Astrocyte (in vitro differentiated cells and primary cell): ENCODE measurements around the gene HOXD12. TPM values are rescaled to one million over a fixed set of nuclear protein-coding genes. Genes with fewer than 3 reads are reported as not detected.

Experiments used
- DNase-seq: peaks from one replicate; pipeline ENCODE4 v3.0.0-alpha.2; 2010; ENCODE audit warnings: low read depth
- FAIRE-seq: peaks from 2 replicates; lab custom pipeline; 2011; peaks lifted over from hg19 to GRCh38; lab: Jason Lieb, UNC
- H2AFZ ChIP-seq: 2 replicates; pipeline ENCODE4 v1.6.0; 2012; ENCODE audit warnings: low read depth, low read length, inconsistent platforms
- H3K27ac ChIP-seq: 2 replicates; pipeline ENCODE4 v1.5.1; 2011; ENCODE audit warnings: low read depth, low read length, inconsistent platforms
- H3K27me3 ChIP-seq: 2 replicates; pipeline ENCODE4 v1.6.0; 2011; ENCODE audit warnings: low read length, inconsistent platforms; ENCODE audit not compliant: insufficient read depth
- H3K36me3 ChIP-seq: 2 replicates; pipeline ENCODE4 v1.5.1; 2011; ENCODE audit warnings: low read length, inconsistent platforms; ENCODE audit not compliant: insufficient read depth
- H3K4me1 ChIP-seq: 2 replicates; pipeline ENCODE4 v1.5.1; 2011; ENCODE audit warnings: low read length, inconsistent platforms; ENCODE audit not compliant: insufficient read depth
- H3K4me2 ChIP-seq: 2 replicates; pipeline ENCODE4 v1.6.0; 2012; ENCODE audit warnings: low read length, inconsistent platforms
- H3K4me3 ChIP-seq: 2 replicates; pipeline ENCODE4 v1.5.1; 2011; ENCODE audit warnings: low read depth, mild to moderate bottlenecking, low read length, inconsistent platforms; ENCODE audit not compliant: insufficient read depth
- H3K79me2 ChIP-seq: 2 replicates; pipeline ENCODE4 v1.6.0; 2012; ENCODE audit warnings: mild to moderate bottlenecking, low read length, inconsistent platforms; ENCODE audit not compliant: insufficient read depth
- H3K9ac ChIP-seq: 2 replicates; pipeline ENCODE4 v1.6.0; 2012; ENCODE audit warnings: mild to moderate bottlenecking, low read length, inconsistent platforms
- H3K9me3 ChIP-seq: 2 replicates; pipeline ENCODE4 v1.5.1; 2012; ENCODE audit warnings: low read depth, mild to moderate bottlenecking, low read length, inconsistent platforms; ENCODE audit not compliant: insufficient read depth
- H4K20me1 ChIP-seq: 2 replicates; pipeline ENCODE4 v1.6.0; 2012; ENCODE audit warnings: low read length, inconsistent platforms; ENCODE audit not compliant: insufficient read depth
- H3K27ac Mint-ChIP-seq: one replicate; pipeline ENCODE4 v1.8.0; 2021; ENCODE audit warnings: mild to moderate bottlenecking, mixed read lengths; ENCODE audit not compliant: unreplicated experiment
- H3K27me3 Mint-ChIP-seq: one replicate; pipeline ENCODE4 v1.8.0; 2021; ENCODE audit warnings: low read depth, mixed read lengths; ENCODE audit not compliant: unreplicated experiment
- H3K36me3 Mint-ChIP-seq: one replicate; pipeline ENCODE4 v1.8.0; 2021; ENCODE audit warnings: low read depth, mixed read lengths; ENCODE audit not compliant: unreplicated experiment
- H3K4me1 Mint-ChIP-seq: one replicate; pipeline ENCODE4 v1.8.0; 2021; ENCODE audit warnings: low read depth, mixed read lengths; ENCODE audit not compliant: unreplicated experiment
- H3K4me3 Mint-ChIP-seq: one replicate; pipeline ENCODE4 v1.8.0; 2021; ENCODE audit warnings: mild to moderate bottlenecking, moderate library complexity, mixed read lengths; ENCODE audit not compliant: unreplicated experiment
- H3K9me3 Mint-ChIP-seq: one replicate; pipeline ENCODE4 v1.8.0; 2021; ENCODE audit warnings: mild to moderate bottlenecking, mixed read lengths; ENCODE audit not compliant: unreplicated experiment
- EZH2 ChIP-seq: IDR thresholded peaks from 2 replicates; pipeline ENCODE4 v1.6.1; 2012; ENCODE audit warnings: mild to moderate bottlenecking, low read length, inconsistent platforms; ENCODE audit not compliant: insufficient read depth
- total RNA-seq: library from RNA; stranded (reverse); gene quantifications from 2 replicates; pipeline ENCODE4 v1.2.1, GENCODE V29; 2021
- TF ChIP-seq, protein P1 (sequence below): IDR thresholded peaks from 2 replicates; pipeline ENCODE4 v1.5.1; 2011; ENCODE audit warnings: low read depth, mild to moderate bottlenecking, inconsistent platforms, low read length, moderate library complexity; ENCODE audit not compliant: insufficient read depth

Gene HOXD12
- total RNA-seq, 1 donor from 2014 or later: not detected

DNA sequence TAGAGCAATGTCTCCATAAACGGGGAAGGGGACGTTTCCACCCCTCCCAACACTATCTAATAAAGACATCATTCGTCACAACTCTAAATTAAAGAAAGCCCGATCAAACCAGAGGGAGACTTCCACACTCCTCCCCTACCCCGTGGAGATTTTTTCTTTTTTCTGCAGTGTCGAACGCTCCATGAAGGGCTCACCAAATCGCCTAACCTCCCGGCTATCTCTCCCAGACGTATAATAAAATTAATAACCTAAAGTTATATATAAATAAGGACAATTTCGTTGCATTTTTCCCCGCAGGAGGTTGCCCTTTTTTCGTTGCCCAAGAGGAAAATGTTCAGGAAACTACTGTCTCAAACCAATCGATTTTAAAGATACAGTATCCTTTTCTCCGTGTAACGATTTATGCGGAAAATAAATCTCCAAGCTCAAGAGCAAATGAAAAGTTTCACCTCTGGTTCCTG lies 18.2 kb upstream of the HOXD12 start:
- H3K4me3 Mint-ChIP-seq: no peak overlapping the region
- H3K4me1 Mint-ChIP-seq: peaks cover 5% of the 10 kb centered on the region
- Histone ChIP-seq H4K20me1 (peaks cover 20% of the 10 kb centered on the region), H3K9ac (no peak overlapping the region), H3K79me2 (no peaks in the 10 kb centered on the region), H3K4me2 (no peak overlapping the region), H3K9me3 (peaks cover 3% of the 10 kb centered on the region), H2AFZ (no peak overlapping the region), H3K4me3 (no peak overlapping the region), H3K36me3 (no peaks in the 10 kb centered on the region), H3K4me1 (peaks cover 3% of the 10 kb centered on the region), H3K27me3 (peaks cover 88% of the 10 kb centered on the region), H3K27ac (no peak overlapping the region)
- H3K27ac Mint-ChIP-seq: peak overlapping the region; percentile 81
- H3K9me3 Mint-ChIP-seq: peaks cover 34% of the 10 kb centered on the region
- FAIRE-seq (no peak), DNase-seq (no peak)
- TF ChIP-seq EZH2: no peak
- TF ChIP-seq, protein P1, sequence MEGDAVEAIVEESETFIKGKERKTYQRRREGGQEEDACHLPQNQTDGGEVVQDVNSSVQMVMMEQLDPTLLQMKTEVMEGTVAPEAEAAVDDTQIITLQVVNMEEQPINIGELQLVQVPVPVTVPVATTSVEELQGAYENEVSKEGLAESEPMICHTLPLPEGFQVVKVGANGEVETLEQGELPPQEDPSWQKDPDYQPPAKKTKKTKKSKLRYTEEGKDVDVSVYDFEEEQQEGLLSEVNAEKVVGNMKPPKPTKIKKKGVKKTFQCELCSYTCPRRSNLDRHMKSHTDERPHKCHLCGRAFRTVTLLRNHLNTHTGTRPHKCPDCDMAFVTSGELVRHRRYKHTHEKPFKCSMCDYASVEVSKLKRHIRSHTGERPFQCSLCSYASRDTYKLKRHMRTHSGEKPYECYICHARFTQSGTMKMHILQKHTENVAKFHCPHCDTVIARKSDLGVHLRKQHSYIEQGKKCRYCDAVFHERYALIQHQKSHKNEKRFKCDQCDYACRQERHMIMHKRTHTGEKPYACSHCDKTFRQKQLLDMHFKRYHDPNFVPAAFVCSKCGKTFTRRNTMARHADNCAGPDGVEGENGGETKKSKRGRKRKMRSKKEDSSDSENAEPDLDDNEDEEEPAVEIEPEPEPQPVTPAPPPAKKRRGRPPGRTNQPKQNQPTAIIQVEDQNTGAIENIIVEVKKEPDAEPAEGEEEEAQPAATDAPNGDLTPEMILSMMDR: no peak
- peaks cover 79% of the 10 kb centered on the region for H3K27me3 Mint-ChIP-seq
- peaks cover 4% of the 10 kb centered on the region for H3K36me3 Mint-ChIP-seq

DNA sequence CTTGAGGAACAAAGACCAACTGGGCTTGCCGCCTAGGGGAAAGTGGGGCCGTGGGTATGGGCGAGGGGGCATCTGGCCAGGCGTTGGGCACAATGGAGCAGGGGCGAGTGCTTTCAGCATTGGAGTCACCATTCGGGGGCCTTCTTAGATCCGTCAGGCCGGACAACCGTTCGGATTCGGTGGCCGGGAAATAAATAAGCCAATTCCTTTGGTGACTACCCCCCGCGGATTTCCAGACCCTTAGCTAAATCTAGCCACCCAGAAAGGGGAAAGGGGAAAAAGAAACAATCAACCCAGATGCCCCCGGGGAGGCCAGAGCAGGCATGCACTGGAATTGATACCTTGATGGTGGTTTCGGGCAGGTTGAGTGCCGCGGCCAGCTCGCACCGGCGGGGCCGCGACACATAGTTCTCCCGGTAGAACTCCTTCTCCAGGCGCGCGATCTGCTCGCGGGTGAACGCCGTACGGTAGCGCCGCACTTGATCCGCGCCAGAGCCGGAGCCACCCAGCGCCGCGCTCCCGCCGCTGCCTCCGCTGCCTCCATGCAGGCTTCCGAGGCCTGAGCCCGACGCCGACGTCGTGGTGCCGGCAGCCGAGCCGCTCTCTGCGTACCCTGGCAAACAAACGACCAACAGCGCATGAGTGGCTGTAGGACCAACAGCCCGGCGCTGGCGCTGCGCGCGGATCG lies 17.6 kb upstream of the HOXD12 start:
- no peak overlapping the region for H3K4me2 ChIP-seq
- no peak overlapping the region for H3K9ac ChIP-seq
- no peak overlapping the region for H3K4me3 ChIP-seq
- H3K36me3 ChIP-seq: no peaks in the 10 kb centered on the region
- peak overlapping the region; percentile 81 for H3K27ac Mint-ChIP-seq
- TF ChIP-seq EZH2: peak; percentile 97
- TF ChIP-seq, protein P1: no peak
- H2AFZ ChIP-seq: no peak overlapping the region
- no peaks in the 10 kb centered on the region for H3K79me2 ChIP-seq
- peaks cover 88% of the 10 kb centered on the region for H3K27me3 ChIP-seq
- H3K36me3 Mint-ChIP-seq: peaks cover 5% of the 10 kb centered on the region
- H3K27ac ChIP-seq: no peak overlapping the region
- H3K27me3 Mint-ChIP-seq: peaks cover 79% of the 10 kb centered on the region
- H4K20me1 ChIP-seq: peaks cover 20% of the 10 kb centered on the region
- FAIRE-seq (no peak), DNase-seq (no peak)
- peaks cover 3% of the 10 kb centered on the region for H3K4me1 ChIP-seq
- peaks cover 36% of the 10 kb centered on the region for H3K9me3 Mint-ChIP-seq
- peaks cover 5% of the 10 kb centered on the region for H3K4me1 Mint-ChIP-seq
- H3K9me3 ChIP-seq: peaks cover 3% of the 10 kb centered on the region
- H3K4me3 Mint-ChIP-seq: no peak overlapping the region

DNA sequence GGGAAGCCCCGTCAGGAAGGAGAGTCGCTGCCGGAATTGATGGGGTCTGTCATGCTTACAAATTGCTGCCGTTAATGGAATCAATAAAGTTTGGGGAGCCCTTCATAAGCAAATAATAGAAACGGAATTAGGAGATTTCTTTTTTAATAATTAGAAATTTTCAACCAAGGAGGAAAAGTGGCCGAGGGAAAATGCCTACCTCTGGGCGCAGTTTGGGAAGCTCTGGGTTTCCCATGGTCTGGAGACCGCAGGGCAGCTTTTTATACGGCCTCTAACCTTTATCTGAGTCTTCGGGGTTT lies 17.1 kb upstream of the HOXD12 start:
- Histone ChIP-seq H3K4me2 (no peak overlapping the region), H3K4me3 (no peak overlapping the region)
- peaks cover 5% of the 10 kb centered on the region for H3K4me1 Mint-ChIP-seq

More for the DNA sequence above, 17.1 kb upstream of the HOXD12 start:
- H4K20me1 ChIP-seq: peaks cover 20% of the 10 kb centered on the region
- TF ChIP-seq, protein P1: no peak
- no peak for TF ChIP-seq EZH2
- peaks cover 90% of the 10 kb centered on the region for H3K27me3 ChIP-seq
- no peak for DNase-seq
- H3K79me2 ChIP-seq: no peaks in the 10 kb centered on the region
- no peak overlapping the region for H2AFZ ChIP-seq
- Mint-ChIP-seq H3K27me3 (peaks cover 79% of the 10 kb centered on the region), H3K36me3 (peaks cover 6% of the 10 kb centered on the region), H3K9me3 (peaks cover 37% of the 10 kb centered on the region), H3K27ac (no peak overlapping the region), H3K4me3 (no peak overlapping the region)
- H3K4me1 ChIP-seq: peaks cover 3% of the 10 kb centered on the region
- no peak for FAIRE-seq
- peaks cover 3% of the 10 kb centered on the region for H3K9me3 ChIP-seq
- H3K27ac ChIP-seq: no peak overlapping the region
- H3K9ac ChIP-seq: no peak overlapping the region
- H3K36me3 ChIP-seq: no peaks in the 10 kb centered on the region
